Heart left ventricle (tissue), 16 donors: ENCODE results near the gene PRXL2B. TPM values are rescaled to one million over a fixed set of nuclear protein-coding genes. Genes with fewer than 3 reads are reported as not detected.

Source experiments
- ATAC-seq, 4 donors: fragments of 200-7000 bp; cut with Tn5 transposase; one replicate each; pipeline ENCODE4 v1.9.1; 2020 to 2022; ENCODE audit warnings: moderate library complexity in 4 of 4, mild to moderate bottlenecking in 3 of 4, moderate number of reproducible peaks in 1 of 4
- DNase-seq, 5 donors: peaks; one replicate each; pipeline ENCODE4 v3.0.0-alpha.2; 2020
- H3K27ac ChIP-seq, 12 donors: fragments of 200-600 bp; sonication (generic) in 4 of 12; one replicate each; pipeline versions ENCODE4 v1.5.0 to v1.8.0; 2016 to 2022; ENCODE audit warnings: mild to moderate bottlenecking in 2 of 12
- H3K27me3 ChIP-seq, 9 donors: fragments of 200-600 bp; sonication (generic) in 2 of 9; one replicate each; pipeline versions ENCODE4 v1.5.1 to v1.8.0; 2016 to 2022; ENCODE audit warnings: mild to moderate bottlenecking in 3 of 9
- H3K36me3 ChIP-seq, 9 donors: fragments of 200-600 bp; sonication (generic) in 2 of 9; one replicate each; pipeline versions ENCODE4 v1.5.0 to v1.8.0; 2018 to 2022; ENCODE audit warnings: mild to moderate bottlenecking in 2 of 9
- H3K4me1 ChIP-seq, 12 donors: fragments of 200-600 bp; sonication (generic) in 4 of 12; one replicate each; pipeline versions ENCODE4 v1.5.0 to v1.8.0; 2016 to 2022; ENCODE audit warnings: mild to moderate bottlenecking in 3 of 12
- H3K4me3 ChIP-seq, 12 donors: fragments of 200-600 bp; sonication (generic) in 4 of 12; one replicate each; pipeline versions ENCODE4 v1.5.0 to v1.8.0; 2017 to 2022; ENCODE audit warnings: mild to moderate bottlenecking in 9 of 12, moderate library complexity in 4 of 12
- H3K9me3 ChIP-seq, 12 donors: fragments of 200-600 bp; sonication (generic) in 4 of 12; one replicate each; pipeline versions ENCODE4 v1.5.0 to v1.8.0; 2016 to 2022; ENCODE audit warnings: mild to moderate bottlenecking in 1 of 12
- POLR2A ChIP-seq, 2 donors: fragments of 450-650 bp; IDR thresholded peaks; one replicate each; pipeline ENCODE4 v1.6.1; 2017; ENCODE audit warnings: antibody characterized with exemption in 2 of 2, mild to moderate bottlenecking in 2 of 2, moderate library complexity in 2 of 2
- WGBS, 4 donors: extraction: QIAGEN DNeasy Blood & Tissue Kit in 2 of 4; methylation state at CpG; one replicate each; pipeline versions ENCODE4 v1.1.5 to v1.1.7; 2013 to 2018; 5-methylcytosine and 5-hydroxymethylcytosine counted together
- intact Hi-C, 10 donors: fragments of 100-400 bp; cut with DNase I; formaldehyde crosslinking; loops; one replicate each; pipeline versions ENCODE4 v1.11.1 to v1.14.2; 2022
- polyA plus RNA-seq, 2 donors: library from polyadenylated mRNA; stranded (reverse); fragments of 200-250 nt; gene quantifications; one replicate each; pipeline ENCODE4 v1.2.3, GENCODE V29; 2013
- total RNA-seq, 9 donors: library from RNA; depleted of rRNA in 2 of 9; stranded (reverse); fragments of >200 nt in 2 of 9; fragmentation: NEBNext Ultra II Directional in 3 of 9; extraction: Animal tissue kit (Norgen Biotek cat#: 25700) in 3 of 9; gene quantifications; one replicate each; pipeline versions ENCODE4 v1.1.0 to v1.2.4, GENCODE V29; 2016 to 2023
- TF ChIP-seq, protein P1 (sequence below), 12 donors: fragments of 200-600 bp; sonication (generic) in 4 of 12; IDR thresholded peaks; one replicate each; pipeline versions ENCODE4 v1.5.0 to v1.8.0; 2018 to 2022; ENCODE audit warnings: antibody characterized with exemption in 12 of 12, mild to moderate bottlenecking in 5 of 12
- donor health status: ischemic (EF 13 %, LVEDD 7.1; RV severe dilation, severe dysfunction).
- donor health status: healthy with polysubstance abuse.
- donor health status: DM: no; HTN: yes; CAD: no.
- donor health status: DM: no; HTN: no; CAD: no.
- donor health status: ischemic (EF 25% LVEDD 6.9; RV normal size, moderate dysfunction).
- donor health status: ischemic (EF 25% LVEDD 5.7; RV mildly dilated, moderate dysfunction).
- donor health status: healthy.
- donor health status: DM: yes; HTN: yes; CAD: no.
- donor health status: ischemic (EF 35%, LVEDD 5.7; RV mildly dilated, moderate dysfunction).
- donor health status: nonischemic (EF 11% LVEDD 7.7; RV severe dilation, severe dysfunction).
- donor health status: DM: yes; HTN: yes; CAD: no.
- donor health status: PGD.
- donor health status: ischemic (EF 29% LVEDD 5.4; RV normal size, mild dysfunction).
- donor health status: nonischemic (EF 23%, LVEDD 6.1; RV moderate dilation, normal function).

The PRXL2B gene
- total and polyA plus RNA-seq, 11 donors, result 5.1 to 13.9 (median 7.9) TPM

DNA sequence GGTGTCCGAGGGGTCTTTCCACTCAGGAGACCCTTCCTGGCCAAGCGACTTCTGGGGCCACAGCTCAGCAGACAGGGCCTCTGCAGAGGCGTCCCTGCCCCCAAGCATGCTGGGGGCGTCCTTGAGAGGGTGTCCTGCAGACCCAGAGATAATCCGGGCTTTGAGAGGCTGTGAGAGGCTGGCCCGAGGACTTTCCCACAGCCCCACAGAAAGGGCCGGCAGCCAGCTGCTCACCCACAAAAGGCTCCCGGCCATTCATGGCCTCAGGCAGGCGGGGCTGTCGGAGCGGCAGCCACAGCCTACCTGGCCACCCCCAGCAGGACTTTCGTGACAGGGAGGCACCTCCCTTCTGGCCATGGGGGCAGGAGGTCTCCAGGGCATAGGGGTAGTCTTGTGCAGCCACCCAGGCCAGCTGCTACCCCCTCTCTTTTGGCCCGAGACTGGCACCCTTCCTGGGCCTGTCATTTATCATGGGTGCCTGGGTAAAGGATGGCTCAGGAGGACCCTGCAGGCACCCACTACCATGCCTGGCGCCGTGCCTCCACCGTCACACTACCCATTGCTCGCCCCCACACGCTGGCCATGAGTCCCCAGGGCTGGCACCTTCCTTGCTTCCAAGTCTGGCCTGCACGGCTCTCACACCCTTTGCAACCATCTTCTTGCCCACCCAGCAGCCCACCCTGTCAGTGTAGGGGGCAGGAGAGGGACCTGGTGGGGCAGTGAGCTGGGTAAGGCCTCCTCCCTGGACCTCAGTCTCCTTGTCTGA is 41.5 kb upstream of the PRXL2B start:
- Histone ChIP-seq H3K36me3 (no peaks in the 10 kb centered on the region), H3K4me3 (peak overlapping the region in 1 of 12 donors; percentile 64), H3K4me1 (peaks cover 23 to 92% (median 66%) of the 10 kb centered on the region in 12 donors), H3K9me3 (no peaks in the 10 kb centered on the region), H3K27me3 (peaks cover 0 to 17% (median 6%) of the 10 kb centered on the region in 9 donors), H3K27ac (peak overlapping the region in 11 of 12 donors; percentile 49 to 99 (median 96))
- ATAC-seq, result no peak
- DNase-seq, result no peak
- WGBS, 4 donors, result 48 to 58% (median 53%) methylated on average over 12 to 19 of the region's 19 CpGs
- TF ChIP-seq POLR2A (IDR thresholded peaks at IDR 0.05), result no peak
- TF ChIP-seq, protein P1, sequence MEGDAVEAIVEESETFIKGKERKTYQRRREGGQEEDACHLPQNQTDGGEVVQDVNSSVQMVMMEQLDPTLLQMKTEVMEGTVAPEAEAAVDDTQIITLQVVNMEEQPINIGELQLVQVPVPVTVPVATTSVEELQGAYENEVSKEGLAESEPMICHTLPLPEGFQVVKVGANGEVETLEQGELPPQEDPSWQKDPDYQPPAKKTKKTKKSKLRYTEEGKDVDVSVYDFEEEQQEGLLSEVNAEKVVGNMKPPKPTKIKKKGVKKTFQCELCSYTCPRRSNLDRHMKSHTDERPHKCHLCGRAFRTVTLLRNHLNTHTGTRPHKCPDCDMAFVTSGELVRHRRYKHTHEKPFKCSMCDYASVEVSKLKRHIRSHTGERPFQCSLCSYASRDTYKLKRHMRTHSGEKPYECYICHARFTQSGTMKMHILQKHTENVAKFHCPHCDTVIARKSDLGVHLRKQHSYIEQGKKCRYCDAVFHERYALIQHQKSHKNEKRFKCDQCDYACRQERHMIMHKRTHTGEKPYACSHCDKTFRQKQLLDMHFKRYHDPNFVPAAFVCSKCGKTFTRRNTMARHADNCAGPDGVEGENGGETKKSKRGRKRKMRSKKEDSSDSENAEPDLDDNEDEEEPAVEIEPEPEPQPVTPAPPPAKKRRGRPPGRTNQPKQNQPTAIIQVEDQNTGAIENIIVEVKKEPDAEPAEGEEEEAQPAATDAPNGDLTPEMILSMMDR (IDR thresholded peaks at IDR 0.05), result no peak
- intact Hi-C loops, result loop anchor here in 6 of 10 donors (5.0 to 10.0 kb wide), 6 partner anchors 42 to 360 kb away; partner anchors contain the start of genes FAAP20 (in 2 of the 6) and PRXL2B (in 1 of the 6)

GRCh38 chr1:2545754-2546514 is 40.6 kb upstream of the PRXL2B start:
- no peaks in the 10 kb centered on the region for H3K9me3 ChIP-seq
- TF ChIP-seq, protein P1 (IDR thresholded peaks at IDR 0.05), result no peak
- TF ChIP-seq POLR2A (IDR thresholded peaks at IDR 0.05), result peak in 1 of 2 donors; percentile 28
- H3K4me1 ChIP-seq, result peaks cover 23 to 84% (median 63%) of the 10 kb centered on the region in 12 donors
- H3K4me3 ChIP-seq, result peak overlapping the region; percentile 22 to 86 (median 58)
- DNase-seq (peak; percentile 91 to 95 (median 92)), ATAC-seq (peak; percentile 53 to 66 (median 58))
- H3K27ac ChIP-seq, result peak overlapping the region; percentile 87 to 99 (median 96)
- H3K36me3 ChIP-seq, result no peaks in the 10 kb centered on the region
- H3K27me3 ChIP-seq, result peaks cover 0 to 8% (median 2%) of the 10 kb centered on the region in 9 donors
- 4 to 40% (median 8%) methylated on average over 1 to 38 of the region's 43 CpGs for WGBS, 4 donors
- intact Hi-C loops, result loop anchor here in 7 of 10 donors (1.0 to 10.0 kb wide), 8 partner anchors 15 to 361 kb away; partner anchors contain the start of genes FAAP20 (in 2 of the 7), HES5 (in 1 of the 7) and PRXL2B (in 1 of the 7)

- peak overlapping the region; percentile 22 to 86 (median 58) for H3K4me3 ChIP-seq
- intact Hi-C loops, result loop anchor here in 7 of 10 donors (1.0 to 10.0 kb wide), 8 partner anchors 16 to 362 kb away; partner anchors contain the start of genes FAAP20 (in 2 of the 7), HES5 (in 1 of the 7) and PRXL2B (in 1 of the 7)
- TF ChIP-seq, protein P1 (IDR thresholded peaks at IDR 0.05), result peak in 2 of 12 donors; percentile 10 to 16
- peak in 1 of 2 donors; percentile 56 for TF ChIP-seq POLR2A (IDR thresholded peaks at IDR 0.05)
- H3K36me3 ChIP-seq, result no peaks in the 10 kb centered on the region
- H3K27me3 ChIP-seq, result peaks cover 0 to 5% (median 0%) of the 10 kb centered on the region in 9 donors
- peak overlapping the region; percentile 87 to 99 (median 96) for H3K27ac ChIP-seq
- peak; percentile 19 to 72 (median 66) for ATAC-seq
- DNase-seq, result peak; percentile 87 to 92 (median 89)
- 0 to 3% (median 2%) methylated on average over 5 to 52 of the region's 52 CpGs for WGBS, 4 donors
- no peaks in the 10 kb centered on the region for H3K9me3 ChIP-seq
- H3K4me1 ChIP-seq, result peaks cover 22 to 78% (median 58%) of the 10 kb centered on the region in 12 donors
Observed at GRCh38 chr1:2546515-2547209, 39.9 kb upstream of the PRXL2B start.
